ENCODE results near the gene EIF2A.

DNA sequence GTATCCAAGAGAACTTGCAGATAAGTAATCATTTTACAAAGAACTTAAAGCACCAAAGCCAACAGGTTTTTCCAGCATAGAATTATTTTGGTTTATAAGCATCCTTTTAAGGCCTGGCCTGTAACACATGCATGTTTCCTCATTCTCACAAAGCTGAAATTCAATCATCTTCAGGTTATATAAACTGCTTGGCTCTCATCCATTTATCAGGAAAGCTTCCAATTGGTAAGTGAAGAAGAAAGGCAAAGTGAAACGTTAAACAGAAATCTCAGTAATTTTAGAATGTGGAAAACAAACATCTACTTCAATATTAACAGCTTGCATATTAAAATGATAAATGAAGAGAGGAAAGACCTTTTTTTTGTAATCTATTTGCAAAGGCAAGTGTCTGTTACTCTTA is 1.9 kb upstream of the EIF2A start:
- no peak for TF ChIP-seq EZH2phosphoT487 (conservative IDR thresholded peaks at IDR 0.05; ENCODE audit: low read length)
- TF ChIP-seq, protein P1, sequence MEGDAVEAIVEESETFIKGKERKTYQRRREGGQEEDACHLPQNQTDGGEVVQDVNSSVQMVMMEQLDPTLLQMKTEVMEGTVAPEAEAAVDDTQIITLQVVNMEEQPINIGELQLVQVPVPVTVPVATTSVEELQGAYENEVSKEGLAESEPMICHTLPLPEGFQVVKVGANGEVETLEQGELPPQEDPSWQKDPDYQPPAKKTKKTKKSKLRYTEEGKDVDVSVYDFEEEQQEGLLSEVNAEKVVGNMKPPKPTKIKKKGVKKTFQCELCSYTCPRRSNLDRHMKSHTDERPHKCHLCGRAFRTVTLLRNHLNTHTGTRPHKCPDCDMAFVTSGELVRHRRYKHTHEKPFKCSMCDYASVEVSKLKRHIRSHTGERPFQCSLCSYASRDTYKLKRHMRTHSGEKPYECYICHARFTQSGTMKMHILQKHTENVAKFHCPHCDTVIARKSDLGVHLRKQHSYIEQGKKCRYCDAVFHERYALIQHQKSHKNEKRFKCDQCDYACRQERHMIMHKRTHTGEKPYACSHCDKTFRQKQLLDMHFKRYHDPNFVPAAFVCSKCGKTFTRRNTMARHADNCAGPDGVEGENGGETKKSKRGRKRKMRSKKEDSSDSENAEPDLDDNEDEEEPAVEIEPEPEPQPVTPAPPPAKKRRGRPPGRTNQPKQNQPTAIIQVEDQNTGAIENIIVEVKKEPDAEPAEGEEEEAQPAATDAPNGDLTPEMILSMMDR (IDR thresholded peaks at IDR 0.05; ENCODE audit: insufficient read depth, low read length, poor library complexity, severe bottlenecking) = no peak
